CD4-positive, CD25-positive, alpha-beta regulatory T cell (primary cell): ENCODE measurements around the gene SPTBN4. TPM values are rescaled to one million over a fixed set of nuclear protein-coding genes. Genes with fewer than 3 reads are reported as not detected.
A peak's percentile ranks its signal among the peaks of the same experiment; 100 is the strongest.
"Not testable (repeated sequence)": the region's sequence is repeated elsewhere in the genome, so short reads cannot be mapped to it uniquely, and the experiment has no call there.

Experiments
- ATAC-seq, 2 donors: fragments of 150-1000 bp; cut with Tn5 transposase; one replicate each; pipeline ENCODE4 v1.10.0; 2021; ENCODE audit warnings: low read depth in 2 of 2, moderate number of reproducible peaks in 2 of 2, moderate library complexity in 1 of 2
- DNase-seq, 3 donors: peaks; one replicate each; pipeline versions ENCODE4 v3.0.0 to v3.0.0-alpha.2; 2012 to 2022; ENCODE audit warnings: mixed read lengths in 1 of 3
- H3K27ac ChIP-seq: one replicate; pipeline ENCODE4 v1.7.0; 2013; ENCODE audit warnings: mild to moderate bottlenecking, low read length; ENCODE audit not compliant: insufficient read depth, poor library complexity, severe bottlenecking
- H3K27me3 ChIP-seq: one replicate; pipeline ENCODE4 v1.7.0; 2013; ENCODE audit warnings: low read length; ENCODE audit not compliant: control insufficient read depth, insufficient read depth
- H3K36me3 ChIP-seq: one replicate; pipeline ENCODE4 v1.7.0; 2013; ENCODE audit warnings: mild to moderate bottlenecking, low read length, moderate library complexity; ENCODE audit not compliant: control insufficient read depth, insufficient read depth
- H3K4me1 ChIP-seq: 2 replicates; pipeline ENCODE4 v1.7.0; 2013; ENCODE audit warnings: mild to moderate bottlenecking, low read length; ENCODE audit not compliant: insufficient read depth, control insufficient read depth, poor library complexity, severe bottlenecking
- H3K4me3 ChIP-seq: one replicate; pipeline ENCODE4 v1.7.0; 2013; ENCODE audit warnings: low read depth, mild to moderate bottlenecking, low read length, moderate library complexity
- H3K9me3 ChIP-seq, 2 experiments: 1 replicate in 1 of 2; 2 replicates in 1 of 2; pipeline ENCODE4 v1.7.0; 2013; ENCODE audit warnings: low read length in 2 of 2, mild to moderate bottlenecking in 1 of 2, moderate library complexity in 1 of 2; ENCODE audit not compliant: control insufficient read depth in 2 of 2
- H3K27ac Mint-ChIP-seq, 3 donors: one replicate each; pipeline ENCODE4 v1.8.0; 2020 to 2022; ENCODE audit warnings: mild to moderate bottlenecking in 3 of 3, mixed read lengths in 3 of 3, moderate library complexity in 2 of 3
- H3K27me3 Mint-ChIP-seq: one replicate; pipeline ENCODE4 v1.8.0; 2022; ENCODE audit warnings: mild to moderate bottlenecking, mixed read lengths
- H3K36me3 Mint-ChIP-seq: one replicate; pipeline ENCODE4 v1.8.0; 2020; ENCODE audit warnings: mixed read lengths
- H3K4me1 Mint-ChIP-seq, 4 donors: one replicate each; pipeline ENCODE4 v1.8.0; 2020 to 2022; ENCODE audit warnings: mixed read lengths in 4 of 4, mild to moderate bottlenecking in 1 of 4
- H3K4me3 Mint-ChIP-seq, 4 donors: one replicate each; pipeline ENCODE4 v1.8.0; 2020 to 2022; ENCODE audit warnings: mild to moderate bottlenecking in 4 of 4, mixed read lengths in 4 of 4, moderate library complexity in 3 of 4
- H3K9me3 Mint-ChIP-seq, 7 donors: one replicate each; pipeline ENCODE4 v1.8.0; 2020 to 2022; ENCODE audit warnings: mixed read lengths in 7 of 7, mild to moderate bottlenecking in 3 of 7, moderate library complexity in 2 of 7
- polyA plus RNA-seq, 4 donors: library from polyadenylated mRNA; unstranded; fragments of 300-500 nt; fragmentation: Illumina TruSeq; gene quantifications; one replicate each; pipeline ENCODE4 v1.2.3, GENCODE V29; 2021
- total RNA-seq: library from RNA; stranded (reverse); gene quantifications from one replicate; pipeline ENCODE4 v1.2.3, GENCODE V29; 2022

Gene SPTBN4
- total and polyA plus RNA-seq, 5 donors from 2014 or later = not detected

GRCh38 chr19:40430242-40430641 is 36.6 kb upstream of the SPTBN4 start:
- not testable (repeated sequence) for ATAC-seq, H3K9me3 Mint-ChIP-seq, H3K36me3 ChIP-seq, H3K27ac ChIP-seq, H3K27me3 ChIP-seq, H3K9me3 ChIP-seq, H3K36me3 Mint-ChIP-seq, DNase-seq, H3K27ac Mint-ChIP-seq, H3K4me3 ChIP-seq, H3K4me3 Mint-ChIP-seq
- peaks cover 15% of the 10 kb centered on the region for H3K4me1 ChIP-seq
- Mint-ChIP-seq H3K27me3 (peaks cover 19% of the 10 kb centered on the region), H3K4me1 (peaks cover 0 to 26% (median 10%) of the 10 kb centered on the region in 4 donors)

- Histone ChIP-seq H3K27ac (no peak overlapping the region), H3K36me3 (no peaks in the 10 kb centered on the region), H3K4me1 (peaks cover 7% of the 10 kb centered on the region), H3K4me3 (no peak overlapping the region), H3K9me3 (no peaks in the 10 kb centered on the region), H3K27me3 (no peaks in the 10 kb centered on the region)
- H3K4me3 Mint-ChIP-seq = peak overlapping the region in 3 of 4 donors; percentile 0 to 88 (median 27)
- peaks cover 9% of the 10 kb centered on the region for H3K27me3 Mint-ChIP-seq
- ATAC-seq (no peak), DNase-seq (no peak)
- no peak overlapping the region for H3K27ac Mint-ChIP-seq
- peaks cover 0 to 19% (median 5%) of the 10 kb centered on the region in 4 donors for H3K4me1 Mint-ChIP-seq
- H3K9me3 Mint-ChIP-seq = no peaks in the 10 kb centered on the region
- no peaks in the 10 kb centered on the region for H3K36me3 Mint-ChIP-seq
Measured at GRCh38 chr19:40431698-40432097, 35.1 kb upstream of the SPTBN4 start.

GRCh38 chr19:40432760-40433159 is 34.0 kb upstream of the SPTBN4 start:
- H3K27me3 ChIP-seq, H3K4me3 ChIP-seq, H3K27ac ChIP-seq, DNase-seq, H3K9me3 Mint-ChIP-seq, H3K4me1 ChIP-seq, ATAC-seq, H3K36me3 ChIP-seq, H3K27me3 Mint-ChIP-seq, H3K9me3 ChIP-seq, H3K36me3 Mint-ChIP-seq: not testable (repeated sequence)
- H3K4me3 Mint-ChIP-seq = peak overlapping the region; percentile 54 to 93 (median 90)
- peak overlapping the region; percentile 93 to 99 (median 98) for H3K27ac Mint-ChIP-seq
- peaks cover 0 to 19% (median 5%) of the 10 kb centered on the region in 4 donors for H3K4me1 Mint-ChIP-seq

- Histone ChIP-seq H3K27ac (peak overlapping the region; percentile 56), H3K36me3 (no peaks in the 10 kb centered on the region), H3K9me3 (no peaks in the 10 kb centered on the region), H3K4me1 (peaks cover 7% of the 10 kb centered on the region), H3K27me3 (no peaks in the 10 kb centered on the region), H3K4me3 (peak overlapping the region; percentile 66)
- Mint-ChIP-seq H3K4me1 (peaks cover 0 to 19% (median 5%) of the 10 kb centered on the region in 4 donors), H3K27ac (peak overlapping the region; percentile 93 to 99 (median 98)), H3K36me3 (peaks cover 3% of the 10 kb centered on the region), H3K27me3 (no peaks in the 10 kb centered on the region), H3K9me3 (no peaks in the 10 kb centered on the region), H3K4me3 (peak overlapping the region; percentile 88 to 94 (median 92))
- peak; percentile 46 to 70 (median 49) for DNase-seq
- peak; percentile 75 to 80 for ATAC-seq
Measured at GRCh38 chr19:40433391-40434216, 33.2 kb upstream of the SPTBN4 start.

GRCh38 chr19:40438284-40438683 is 28.5 kb upstream of the SPTBN4 start:
- no peak for DNase-seq
- Mint-ChIP-seq H3K9me3 (no peaks in the 10 kb centered on the region), H3K27ac (no peak overlapping the region), H3K4me3 (no peak overlapping the region), H3K36me3 (peaks cover 9% of the 10 kb centered on the region), H3K27me3 (peaks cover 2% of the 10 kb centered on the region), H3K4me1 (peaks cover 9 to 29% (median 16%) of the 10 kb centered on the region in 4 donors)
- peaks cover 14% of the 10 kb centered on the region for H3K36me3 ChIP-seq
- peaks cover 9% of the 10 kb centered on the region for H3K4me1 ChIP-seq
- H3K4me3 ChIP-seq = no peak overlapping the region
- no peaks in the 10 kb centered on the region for H3K27me3 ChIP-seq
- no peak for ATAC-seq
- H3K9me3 ChIP-seq = no peaks in the 10 kb centered on the region
- H3K27ac ChIP-seq = no peak overlapping the region

GRCh38 chr19:40441719-40442253 is 25.0 kb upstream of the SPTBN4 start:
- ATAC-seq (no peak), DNase-seq (no peak)
- H3K36me3 ChIP-seq = peaks cover 14% of the 10 kb centered on the region
- peaks cover 9 to 24% (median 18%) of the 10 kb centered on the region in 4 donors for H3K4me1 Mint-ChIP-seq
- peak overlapping the region; percentile 77 for H3K27ac ChIP-seq
- H3K27me3 Mint-ChIP-seq = peaks cover 6% of the 10 kb centered on the region
- peaks cover 5% of the 10 kb centered on the region for H3K4me1 ChIP-seq
- H3K4me3 ChIP-seq = peak overlapping the region; percentile 78
- no peaks in the 10 kb centered on the region for H3K9me3 Mint-ChIP-seq
- no peaks in the 10 kb centered on the region for H3K27me3 ChIP-seq
- no peaks in the 10 kb centered on the region for H3K9me3 ChIP-seq
- peak overlapping the region; percentile 46 to 100 (median 98) for H3K4me3 Mint-ChIP-seq
- H3K36me3 Mint-ChIP-seq = peaks cover 9% of the 10 kb centered on the region
- peak overlapping the region; percentile 57 to 96 (median 93) for H3K27ac Mint-ChIP-seq

- peak overlapping the region; percentile 93 to 96 (median 95) for H3K27ac Mint-ChIP-seq
- H3K36me3 ChIP-seq = peaks cover 14% of the 10 kb centered on the region
- ATAC-seq (no peak), DNase-seq (no peak)
- no peaks in the 10 kb centered on the region for H3K27me3 ChIP-seq
- H3K4me1 ChIP-seq = peaks cover 5% of the 10 kb centered on the region
- peak overlapping the region; percentile 77 for H3K27ac ChIP-seq
- peak overlapping the region; percentile 78 for H3K4me3 ChIP-seq
- no peaks in the 10 kb centered on the region for H3K9me3 Mint-ChIP-seq
- peak overlapping the region; percentile 97 to 100 (median 98) for H3K4me3 Mint-ChIP-seq
- H3K36me3 Mint-ChIP-seq = peaks cover 9% of the 10 kb centered on the region
- no peaks in the 10 kb centered on the region for H3K9me3 ChIP-seq
- H3K4me1 Mint-ChIP-seq = peaks cover 9 to 24% (median 18%) of the 10 kb centered on the region in 4 donors
- peaks cover 6% of the 10 kb centered on the region for H3K27me3 Mint-ChIP-seq
Measured at GRCh38 chr19:40442328-40443130, 24.3 kb upstream of the SPTBN4 start.
